ENCODE data around the gene ATRN.

- TF ChIP-seq, protein P1, sequence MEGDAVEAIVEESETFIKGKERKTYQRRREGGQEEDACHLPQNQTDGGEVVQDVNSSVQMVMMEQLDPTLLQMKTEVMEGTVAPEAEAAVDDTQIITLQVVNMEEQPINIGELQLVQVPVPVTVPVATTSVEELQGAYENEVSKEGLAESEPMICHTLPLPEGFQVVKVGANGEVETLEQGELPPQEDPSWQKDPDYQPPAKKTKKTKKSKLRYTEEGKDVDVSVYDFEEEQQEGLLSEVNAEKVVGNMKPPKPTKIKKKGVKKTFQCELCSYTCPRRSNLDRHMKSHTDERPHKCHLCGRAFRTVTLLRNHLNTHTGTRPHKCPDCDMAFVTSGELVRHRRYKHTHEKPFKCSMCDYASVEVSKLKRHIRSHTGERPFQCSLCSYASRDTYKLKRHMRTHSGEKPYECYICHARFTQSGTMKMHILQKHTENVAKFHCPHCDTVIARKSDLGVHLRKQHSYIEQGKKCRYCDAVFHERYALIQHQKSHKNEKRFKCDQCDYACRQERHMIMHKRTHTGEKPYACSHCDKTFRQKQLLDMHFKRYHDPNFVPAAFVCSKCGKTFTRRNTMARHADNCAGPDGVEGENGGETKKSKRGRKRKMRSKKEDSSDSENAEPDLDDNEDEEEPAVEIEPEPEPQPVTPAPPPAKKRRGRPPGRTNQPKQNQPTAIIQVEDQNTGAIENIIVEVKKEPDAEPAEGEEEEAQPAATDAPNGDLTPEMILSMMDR (IDR thresholded peaks at IDR 0.05 in 4 of 5, conservative IDR thresholded peaks at IDR 0.05 in 1 of 5), result no peak
- no peak for TF ChIP-seq POLR2A (IDR thresholded peaks at IDR 0.05)
These were observed 182.1 kb downstream of the ATRN start for GRCh38 chr20:3652676-3653596.
